Measurements from ENCODE around the gene UNK. TPM values are rescaled to one million over a fixed set of nuclear protein-coding genes. Genes with fewer than 3 reads are reported as not detected.

Gene UNK
- total and polyA plus RNA-seq, 2 donors (not counting 1 experiment from before 2014, with no cell fraction given), result 35.5 to 70.3 TPM

GRCh38 chr17:75778861-75779249 lies 5.8 kb upstream of the UNK start:
- ChIA-PET CTCF (interaction anchor here (2.0 to 8.5 kb wide), 4 partner anchors 14 to 65 kb away, joined by 5 to 54 read pairs (median 24); partner anchors contain the start of genes GALK1 and UNC13D), POLR2A (interaction anchor here (0.7 to 8.4 kb wide), 9 partner anchors 9 to 99 kb away, joined by 3 to 78 read pairs (median 4); partner anchors contain the start of genes GALK1 and WBP2)
- Histone ChIP-seq H3K9ac (ENCODE audit: low read length) (peak overlapping the region; percentile 89), H3K4me2 (replicated peaks; ENCODE audit: low read depth, low read length, poor library complexity, severe bottlenecking) (peak overlapping the region; percentile 78), H3K27ac (ENCODE audit: low read length in 2 of 2) (peak overlapping the region; percentile 88 to 97), H3K4me1 (ENCODE audit: control insufficient read depth in 2 of 2, insufficient read depth in 2 of 2, low read length in 2 of 2) (peaks cover 32 to 54% of the 10 kb centered on the region in 2 donors), H3K36me3 (replicated peaks in 1 of 2; ENCODE audit: control extremely low read depth in 1 of 2, control insufficient read depth in 1 of 2, extremely low read depth in 1 of 2, insufficient read depth in 2 of 2, low read length in 1 of 2) (peaks cover 4 to 42% of the 10 kb centered on the region in 2 experiments), H4K20me1 (ENCODE audit: control insufficient read depth, insufficient read depth, low read length, poor library complexity, severe bottlenecking) (peaks cover 43% of the 10 kb centered on the region), H2AFZ (ENCODE audit: insufficient read depth, low read depth, low read length, poor library complexity, severe bottlenecking) (no peak overlapping the region), H3K79me2 (ENCODE audit: control insufficient read depth, insufficient read depth, low read length) (peaks cover 29% of the 10 kb centered on the region), H3K4me3 (ENCODE audit: control extremely low read depth in 1 of 5, extremely low read depth in 1 of 5, insufficient read depth in 1 of 5, low read depth in 2 of 5, low read length in 4 of 5) (peak overlapping the region; percentile 89 to 95 (median 95)), H3K27me3 (replicated peaks in 1 of 4; ENCODE audit: control extremely low read depth in 1 of 4, control insufficient read depth in 3 of 4, insufficient read depth in 4 of 4, low read length in 3 of 4) (no peaks in the 10 kb centered on the region), H3K9me3 (ENCODE audit: control extremely low read depth in 1 of 3, control insufficient read depth in 2 of 3, insufficient read depth in 1 of 3, low read length in 2 of 3) (no peaks in the 10 kb centered on the region)
- Mint-ChIP-seq H3K27ac (peak overlapping the region; percentile 89), H3K9me3 (ENCODE audit: insufficient read depth) (peaks cover 3% of the 10 kb centered on the region), H3K4me1 (peaks cover 60% of the 10 kb centered on the region), H3K4me3 (peak overlapping the region; percentile 94), H3K27me3 (no peaks in the 10 kb centered on the region)
- TF ChIP-seq EZH2 (IDR thresholded peaks at IDR 0.05; ENCODE audit: borderline replicate concordance, insufficient read depth, low read depth, low read length, poor library complexity, severe bottlenecking), result no peak
- TF ChIP-seq, protein P1, sequence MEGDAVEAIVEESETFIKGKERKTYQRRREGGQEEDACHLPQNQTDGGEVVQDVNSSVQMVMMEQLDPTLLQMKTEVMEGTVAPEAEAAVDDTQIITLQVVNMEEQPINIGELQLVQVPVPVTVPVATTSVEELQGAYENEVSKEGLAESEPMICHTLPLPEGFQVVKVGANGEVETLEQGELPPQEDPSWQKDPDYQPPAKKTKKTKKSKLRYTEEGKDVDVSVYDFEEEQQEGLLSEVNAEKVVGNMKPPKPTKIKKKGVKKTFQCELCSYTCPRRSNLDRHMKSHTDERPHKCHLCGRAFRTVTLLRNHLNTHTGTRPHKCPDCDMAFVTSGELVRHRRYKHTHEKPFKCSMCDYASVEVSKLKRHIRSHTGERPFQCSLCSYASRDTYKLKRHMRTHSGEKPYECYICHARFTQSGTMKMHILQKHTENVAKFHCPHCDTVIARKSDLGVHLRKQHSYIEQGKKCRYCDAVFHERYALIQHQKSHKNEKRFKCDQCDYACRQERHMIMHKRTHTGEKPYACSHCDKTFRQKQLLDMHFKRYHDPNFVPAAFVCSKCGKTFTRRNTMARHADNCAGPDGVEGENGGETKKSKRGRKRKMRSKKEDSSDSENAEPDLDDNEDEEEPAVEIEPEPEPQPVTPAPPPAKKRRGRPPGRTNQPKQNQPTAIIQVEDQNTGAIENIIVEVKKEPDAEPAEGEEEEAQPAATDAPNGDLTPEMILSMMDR (IDR thresholded peaks at IDR 0.05), result peak; percentile 62
- peak; percentile 84 for DNase-seq
- peak; percentile 0 for ATAC-seq (ENCODE audit: low read depth)
- intact Hi-C loops (cut with micrococcal nuclease), result loop anchor here (1.0 kb wide), 2 partner anchors 14 to 76 kb away; partner anchors contain the start of genes GALK1 and WBP2
- WGBS (ENCODE audit: insufficient coverage), result under 1% methylated on average over 38 of the region's 38 CpGs

All from B cell (primary cell).